Stimulated activated CD8-positive, alpha-beta memory T cell treated with anti-CD3 and anti-CD28 coated beads, Interleukin-7, amount 100 ng/mL, for 1 hour (primary cell): Measurements from ENCODE around the gene APOL1.

Source experiments
- DNase-seq, 2 donors: peaks; one replicate each; pipeline ENCODE4 v3.0.0-alpha.2; 2020; ENCODE audit warnings: low read depth in 2 of 2

The APOL1 gene

DNA sequence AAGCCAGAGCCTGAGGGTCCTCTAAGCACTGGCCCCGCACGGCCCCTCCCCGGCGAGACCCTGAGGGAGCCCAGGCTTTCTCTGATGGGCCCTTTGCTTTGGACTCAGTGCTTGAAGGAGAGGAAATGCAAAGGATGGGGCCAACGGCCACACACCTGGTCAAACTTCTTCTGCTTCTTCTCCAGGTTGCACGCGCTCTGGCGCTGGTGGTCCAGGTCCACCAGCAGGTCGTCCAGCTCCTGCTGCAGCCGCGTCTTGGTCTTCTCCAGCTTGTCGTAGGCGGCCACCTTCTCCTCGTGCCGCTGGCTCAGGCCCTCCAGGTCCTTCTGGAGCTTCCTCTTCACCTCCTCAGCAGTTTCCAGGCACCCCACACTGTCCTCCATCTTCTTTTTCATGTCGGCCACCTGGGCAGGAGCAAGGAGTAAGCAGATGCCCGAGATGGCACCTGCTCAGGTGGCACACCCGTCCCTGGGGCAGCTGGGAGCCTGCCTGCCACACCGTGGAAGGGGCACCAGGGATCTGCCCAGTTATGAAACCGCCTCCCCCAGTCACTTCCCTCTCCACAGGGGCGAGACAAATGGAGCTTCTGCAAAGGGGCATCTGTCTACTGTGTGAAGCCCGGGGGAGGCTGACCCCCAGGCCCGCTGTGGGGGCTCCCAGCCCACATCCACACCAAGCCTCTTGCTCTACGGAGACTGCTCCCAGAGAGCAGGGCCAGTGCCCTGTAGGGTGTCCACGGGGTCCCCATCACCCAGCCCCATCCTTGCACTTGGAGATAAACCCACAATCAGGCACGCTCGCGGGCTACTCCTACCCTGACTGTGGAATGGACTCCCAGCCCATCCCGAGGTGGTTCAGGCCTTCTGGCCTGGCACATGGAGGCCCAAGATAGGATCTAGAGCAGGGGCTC lies 39.2 kb downstream of the APOL1 start:
- DNase-seq = no peak

DNA sequence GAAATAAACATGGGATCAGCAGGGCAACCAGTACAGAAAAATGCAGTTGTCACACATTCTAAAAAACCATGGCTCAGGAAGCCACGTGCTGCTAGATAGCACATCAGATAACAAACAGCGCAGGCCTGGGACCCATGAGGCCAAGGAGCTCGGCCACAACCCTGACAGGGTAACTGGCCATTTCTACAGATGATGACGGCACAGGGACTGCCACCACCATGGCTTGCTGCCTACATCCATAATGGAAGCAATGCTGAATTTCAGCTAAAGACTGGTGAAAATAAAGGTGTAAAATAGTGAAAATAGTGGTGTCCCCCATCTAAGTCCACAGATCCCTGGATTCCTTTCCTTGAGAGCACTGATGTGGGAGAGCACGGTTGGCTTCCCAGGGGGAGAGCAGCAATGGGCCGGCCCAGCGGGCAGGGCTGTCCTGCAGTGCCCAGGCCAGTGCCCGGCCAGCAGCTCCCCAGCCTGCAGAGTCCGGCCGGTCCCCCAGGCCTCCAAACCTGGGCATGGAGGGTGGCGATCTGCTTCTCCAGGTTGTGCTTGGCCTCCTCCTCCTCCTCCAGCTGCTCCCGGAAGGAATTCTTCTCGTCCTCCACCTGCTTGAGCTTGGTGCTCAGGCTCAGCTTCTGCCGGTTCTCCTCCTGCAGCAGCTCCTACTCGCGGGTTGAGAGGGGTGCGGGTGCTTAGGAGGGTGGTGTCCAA lies 40.0 kb downstream of the APOL1 start:
- DNase-seq = no peak

DNA sequence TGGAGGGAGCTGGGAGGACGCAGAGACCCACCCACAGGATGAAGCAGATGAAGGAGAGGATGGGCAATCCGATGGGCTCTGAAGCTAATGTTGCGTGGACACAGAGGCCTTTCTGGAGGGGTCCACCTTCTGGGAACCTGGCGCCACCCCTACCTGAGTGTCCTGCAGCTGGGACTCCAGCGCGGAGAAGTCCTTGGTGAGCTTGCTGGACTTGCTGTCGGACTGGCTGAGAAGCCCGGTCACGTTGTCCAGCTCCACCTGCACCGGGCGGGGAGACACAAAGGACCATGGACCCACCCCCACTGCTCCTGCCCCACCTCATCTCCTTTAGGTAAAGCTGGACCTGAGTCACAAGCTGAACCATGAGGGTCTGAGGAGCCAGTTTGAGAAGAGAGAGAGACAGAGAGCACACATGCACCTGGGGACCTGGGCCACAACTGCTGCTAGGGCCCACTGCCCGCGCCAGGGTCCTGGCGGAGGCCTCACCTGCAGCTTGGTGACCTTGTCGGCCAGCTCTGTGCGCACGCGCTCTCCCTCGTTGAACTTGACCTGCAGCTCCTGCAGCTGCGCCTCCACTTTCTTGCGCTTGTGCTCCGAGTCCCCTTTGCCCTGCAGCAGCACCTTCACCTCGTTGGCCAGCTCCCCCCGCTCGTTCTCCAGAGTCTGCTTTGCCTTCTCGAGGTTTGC lies 40.8 kb downstream of the APOL1 start:
- DNase-seq = no peak

DNA sequence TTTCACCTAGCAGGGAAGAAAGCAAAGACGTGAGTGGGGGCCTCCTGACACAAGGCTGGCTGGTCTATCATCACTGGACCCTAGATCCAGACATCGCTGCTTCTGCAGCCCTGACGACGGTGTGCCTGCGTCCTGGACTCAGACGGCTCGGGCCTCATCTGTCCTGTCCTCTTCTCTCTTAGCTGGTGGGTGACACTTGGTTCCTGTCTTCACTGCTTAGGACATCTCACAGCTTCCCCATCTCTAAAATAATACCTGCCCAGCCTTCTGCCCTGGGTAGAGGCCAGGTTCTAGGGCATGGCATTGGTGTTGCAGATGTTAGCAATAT lies 41.3 kb downstream of the APOL1 start:
- no peak for DNase-seq

DNA sequence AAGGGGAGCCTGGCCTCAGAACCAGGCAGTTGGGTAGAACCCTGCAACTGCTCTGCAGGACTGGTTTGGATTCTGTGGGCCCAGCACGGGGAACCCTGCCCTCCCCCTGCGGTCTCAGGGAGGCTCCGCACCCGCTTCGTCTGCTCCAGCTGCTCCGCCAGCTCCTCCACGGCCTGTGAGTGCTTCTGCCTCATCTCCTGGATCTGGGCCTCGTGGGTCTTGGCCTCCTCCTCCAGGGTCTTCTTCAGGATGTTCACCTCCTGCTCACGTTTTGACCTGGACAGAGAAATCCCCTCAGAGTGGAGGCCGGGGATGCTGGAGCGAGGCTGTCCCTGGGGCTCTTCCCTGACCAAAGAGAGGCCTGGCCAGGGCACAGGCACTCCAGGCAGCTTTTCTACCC lies 41.9 kb downstream of the APOL1 start:
- no peak for DNase-seq

DNA sequence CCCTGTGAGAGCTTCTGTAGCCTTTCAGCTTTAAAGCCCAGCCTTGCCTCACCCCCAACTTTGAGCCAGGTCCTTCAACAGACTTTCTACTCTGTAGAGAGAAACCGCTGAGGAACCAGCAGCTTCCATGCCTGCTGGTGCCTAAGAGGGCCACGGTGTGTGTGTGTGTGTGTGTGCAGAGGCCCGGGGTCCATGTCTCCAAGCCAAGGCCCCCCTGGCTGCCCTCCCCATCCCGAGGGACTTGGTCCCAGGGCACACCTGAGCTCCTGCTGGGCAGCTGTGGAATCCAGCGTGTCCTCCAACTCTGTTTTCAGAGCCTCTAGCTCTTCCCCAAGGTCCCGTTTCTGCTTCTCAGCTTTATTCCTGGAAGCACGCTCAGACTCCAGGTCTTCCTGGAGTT lies 42.3 kb downstream of the APOL1 start:
- DNase-seq = no peak

DNA sequence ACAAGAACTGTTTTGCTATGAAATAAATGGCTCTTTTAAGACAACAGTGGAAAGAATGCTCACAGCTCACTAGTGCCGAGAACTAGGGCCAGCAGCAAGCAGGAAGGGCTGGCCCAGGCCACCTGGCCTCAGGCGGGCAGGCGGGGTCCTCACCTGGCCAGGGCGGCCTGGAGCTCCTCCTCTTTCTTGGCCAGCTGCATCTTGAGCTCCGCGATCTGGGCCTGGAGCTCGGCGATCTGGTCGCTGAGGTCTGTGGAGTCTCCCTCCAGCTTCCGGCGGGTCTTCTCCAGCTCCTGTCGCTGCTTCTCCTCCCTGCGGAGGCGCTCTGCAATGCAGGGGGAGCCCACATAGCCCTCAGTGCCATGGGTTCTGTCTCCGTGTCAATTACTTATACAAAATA lies 43.8 kb downstream of the APOL1 start:
- no peak for DNase-seq

DNA sequence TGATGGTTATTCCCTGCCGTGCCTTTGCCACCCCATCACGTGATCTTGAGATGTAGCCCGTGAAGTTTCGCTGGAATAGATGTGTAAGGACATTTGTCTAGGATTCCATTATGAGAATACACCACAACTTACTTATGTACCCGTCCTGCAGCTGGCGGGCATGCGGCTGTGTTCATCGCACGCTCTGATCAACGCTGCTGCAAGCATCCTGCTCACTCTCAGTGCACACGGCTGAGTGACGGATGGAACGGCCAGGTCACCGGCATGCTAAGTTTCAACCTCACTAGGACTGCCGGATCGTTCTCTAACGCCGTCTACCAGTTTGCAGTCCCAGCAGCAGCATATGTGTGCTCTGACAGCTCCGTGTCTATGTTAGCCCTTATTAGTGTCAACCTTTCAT lies 44.6 kb downstream of the APOL1 start:
- DNase-seq = no peak

DNA sequence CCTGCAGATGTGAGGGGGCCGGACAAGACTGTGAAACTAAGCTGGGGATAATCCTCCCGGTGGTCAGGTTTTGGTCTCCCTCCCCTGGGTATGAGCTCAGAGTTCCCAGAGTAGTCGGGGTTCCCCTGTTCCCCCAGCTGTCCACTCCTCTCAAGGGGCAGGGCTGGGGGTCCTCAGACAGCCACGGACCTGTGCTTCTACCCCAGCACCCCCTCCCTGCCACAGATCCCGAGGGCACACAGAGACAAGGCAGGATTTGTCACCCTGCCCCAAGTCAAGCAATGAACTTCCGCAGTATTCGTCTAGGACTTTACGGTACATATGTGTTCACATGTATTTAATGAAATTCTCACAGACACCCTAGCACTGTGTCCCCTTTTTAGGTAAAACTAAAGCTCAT lies 45.2 kb downstream of the APOL1 start:
- no peak for DNase-seq

DNA sequence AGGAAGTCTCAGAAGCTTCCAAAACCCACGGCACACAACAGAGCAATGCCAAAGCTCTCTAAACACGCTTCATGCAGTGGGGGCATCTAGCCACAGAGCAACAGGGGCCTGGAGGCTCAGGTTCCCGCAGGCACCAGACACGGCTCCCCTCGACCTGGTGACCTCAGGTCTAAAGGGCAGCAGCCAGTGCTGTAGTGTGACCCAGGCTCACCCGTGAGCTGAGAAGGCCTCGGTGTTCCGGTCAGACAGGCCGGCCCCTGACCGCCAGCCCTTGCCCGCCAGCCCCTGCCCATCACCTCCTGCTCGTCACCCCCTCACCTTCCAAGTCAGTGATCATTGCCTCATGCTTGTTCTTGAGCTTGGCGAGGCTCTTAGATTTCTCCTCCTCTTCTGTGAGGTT lies 45.7 kb downstream of the APOL1 start:
- DNase-seq = no peak

DNA sequence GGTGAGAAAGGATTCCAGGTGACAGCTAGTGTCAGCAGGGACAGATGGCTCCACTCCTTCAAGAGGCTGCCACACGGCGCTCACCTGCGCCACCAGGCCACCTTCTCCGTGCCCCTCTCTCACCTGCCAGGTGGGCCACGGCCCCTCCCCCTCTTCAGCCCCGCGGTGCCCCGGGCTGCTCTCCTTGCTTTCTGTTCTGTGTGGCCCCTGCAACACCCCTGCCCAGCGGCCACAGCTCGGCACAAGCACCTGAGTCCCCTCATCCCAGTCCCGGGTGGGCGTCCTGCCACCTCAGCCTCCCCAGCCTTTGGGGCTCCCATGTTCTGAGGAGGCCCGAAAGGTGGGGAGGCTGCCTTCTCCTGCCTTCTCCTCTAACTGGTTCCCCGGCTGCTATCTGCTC lies 46.4 kb downstream of the APOL1 start:
- no peak for DNase-seq

DNA sequence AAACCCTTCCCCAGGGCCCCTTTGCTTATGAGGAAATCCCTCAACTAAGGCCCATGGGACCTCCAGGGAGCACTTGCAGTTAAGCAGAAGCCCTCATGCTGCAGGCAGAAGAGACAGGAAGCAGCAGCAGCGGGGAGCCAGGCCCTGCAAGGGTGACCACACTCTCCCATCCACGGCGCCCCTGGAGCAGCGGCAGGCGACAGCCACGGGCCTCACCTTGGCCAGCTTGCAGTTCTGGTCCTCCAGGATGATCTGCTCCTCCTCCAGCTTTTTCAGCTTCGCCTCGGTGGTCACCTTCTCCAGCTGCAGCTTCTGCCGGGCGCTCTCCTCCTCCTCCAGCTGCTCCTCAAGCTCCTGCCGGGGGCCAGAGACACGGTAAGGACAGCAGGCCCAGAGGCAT lies 47.0 kb downstream of the APOL1 start:
- DNase-seq = no peak

DNA sequence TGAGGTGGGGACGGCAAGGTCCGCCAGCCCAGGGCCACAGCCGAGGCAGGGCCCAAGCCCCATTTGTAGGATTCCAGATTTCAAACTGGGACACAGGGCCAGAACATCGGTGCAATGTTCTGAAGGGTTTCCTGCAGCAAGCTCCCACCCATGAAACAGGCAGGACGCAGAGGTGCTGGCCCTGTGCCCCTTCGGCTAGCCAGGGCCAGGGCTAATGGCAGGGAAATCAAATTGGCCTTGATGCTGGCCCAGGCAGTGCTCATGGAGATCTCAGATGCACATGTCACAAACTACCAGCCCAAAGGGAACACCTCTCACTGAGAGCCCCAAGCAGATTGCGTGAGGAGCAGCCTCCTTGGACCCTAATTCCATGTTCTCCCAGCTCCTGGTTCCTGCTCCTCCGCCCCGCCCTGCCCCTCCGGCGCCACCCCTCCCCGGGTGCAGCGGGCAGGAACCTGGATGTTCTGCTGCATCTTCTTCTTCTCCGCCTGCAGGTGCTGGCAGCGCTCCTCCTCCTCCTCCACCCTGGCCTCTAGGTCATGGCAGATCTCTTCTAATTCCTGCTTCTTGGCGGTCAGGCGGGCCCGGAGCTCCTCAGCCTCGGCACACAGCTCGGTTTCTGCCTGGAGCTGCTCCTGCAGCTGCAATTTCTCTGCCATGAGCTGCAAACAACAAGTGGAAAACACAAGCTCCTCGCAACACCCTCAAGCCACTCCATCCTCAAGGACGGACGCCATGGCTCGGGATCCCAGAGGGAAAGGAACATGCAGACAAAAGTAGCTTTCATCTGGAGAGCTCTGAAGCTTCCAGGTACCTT lies 47.7 kb downstream of the APOL1 start:
- no peak for DNase-seq

DNA sequence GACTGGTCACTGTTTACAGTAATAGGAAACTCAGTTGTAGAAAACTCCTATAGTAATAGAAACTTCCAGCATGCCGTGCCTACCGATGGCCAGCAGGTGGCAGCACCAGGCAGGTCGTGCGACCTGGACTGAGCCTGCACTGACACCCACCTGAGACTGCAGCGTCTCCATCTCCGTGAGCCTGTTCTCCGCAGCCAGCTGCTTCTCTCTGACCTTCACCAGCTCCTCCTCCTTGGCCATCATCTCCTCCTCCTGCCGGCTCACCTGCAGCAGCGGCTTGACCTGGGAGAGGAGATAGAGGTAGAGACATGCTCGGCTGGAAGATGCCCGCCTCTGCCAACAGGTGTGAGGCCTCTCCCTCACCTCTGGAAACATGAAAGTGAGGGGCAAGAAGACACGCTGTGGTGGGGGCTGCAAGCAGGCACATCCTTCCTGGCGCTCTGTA lies 48.5 kb downstream of the APOL1 start:
- DNase-seq = peak; percentile 72 to 74

DNA sequence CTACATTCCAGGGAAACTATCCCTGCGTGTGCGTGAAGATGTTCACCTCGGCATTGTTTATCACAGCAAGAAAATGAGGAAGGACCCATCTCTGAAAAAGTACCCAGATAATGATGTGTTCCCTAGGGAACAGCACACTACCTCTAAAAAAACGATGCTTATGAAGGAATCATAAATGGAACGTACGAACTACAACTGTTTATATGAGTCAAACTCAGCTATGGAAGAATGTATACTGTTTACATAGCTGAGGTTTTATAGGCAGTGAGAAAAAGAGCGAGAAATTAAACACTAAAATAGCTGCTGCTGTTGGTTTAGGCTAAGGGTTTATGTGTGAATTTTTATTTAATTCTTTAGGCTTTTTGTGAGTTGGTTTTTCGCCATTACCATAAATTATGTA lies 48.9 kb downstream of the APOL1 start:
- no peak for DNase-seq

DNA sequence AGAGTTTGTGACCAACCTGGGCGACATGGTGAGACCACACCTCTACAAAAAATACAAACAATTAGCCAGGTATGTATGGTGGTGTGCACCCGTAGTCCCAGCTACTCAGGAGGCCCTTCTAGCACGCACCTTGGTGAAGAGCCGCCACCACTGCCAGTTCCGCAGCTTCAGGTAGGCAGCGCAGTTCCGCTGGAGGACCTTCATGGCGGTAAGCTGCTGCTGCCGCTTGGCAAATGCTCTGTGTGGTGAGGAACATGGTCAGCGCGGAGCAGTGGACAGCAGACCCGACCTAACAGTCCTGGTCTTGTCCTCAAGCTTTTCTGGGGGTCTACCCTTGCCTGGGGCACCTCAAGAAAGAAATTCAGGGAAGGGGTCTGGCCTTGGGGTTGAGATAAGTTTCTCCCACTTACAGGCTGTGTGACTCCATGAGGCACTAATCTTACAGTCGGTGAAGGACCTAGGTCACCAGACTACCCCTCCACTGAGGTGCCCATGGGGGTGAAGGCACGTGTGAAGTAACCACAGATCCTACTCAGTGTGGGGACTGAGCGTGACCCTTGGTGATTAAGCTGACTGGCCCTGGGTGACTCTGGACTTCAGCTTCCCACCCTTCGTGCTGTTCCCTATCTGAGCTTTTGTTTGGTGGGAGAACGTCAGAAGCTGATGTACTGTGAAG lies 49.6 kb downstream of the APOL1 start:
- no peak for DNase-seq

DNA sequence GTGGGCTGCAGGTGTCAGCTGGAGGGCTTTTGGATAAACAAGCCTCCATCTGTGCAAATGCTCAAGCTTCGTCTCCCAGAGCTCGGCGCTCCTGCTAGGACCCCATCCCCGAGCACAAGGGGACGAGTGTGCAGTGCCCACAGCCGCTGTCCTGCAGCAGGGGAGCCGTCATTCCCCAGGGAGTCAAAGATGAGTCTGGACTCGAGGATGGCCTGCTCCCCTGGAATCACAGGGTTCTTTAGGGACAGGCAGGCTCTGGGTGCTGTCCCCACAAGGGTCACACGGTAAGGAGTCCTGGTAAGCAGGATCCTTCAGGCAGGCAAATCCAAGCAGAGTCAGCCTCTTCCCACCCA lies 50.2 kb downstream of the APOL1 start:
- no peak for DNase-seq

DNA sequence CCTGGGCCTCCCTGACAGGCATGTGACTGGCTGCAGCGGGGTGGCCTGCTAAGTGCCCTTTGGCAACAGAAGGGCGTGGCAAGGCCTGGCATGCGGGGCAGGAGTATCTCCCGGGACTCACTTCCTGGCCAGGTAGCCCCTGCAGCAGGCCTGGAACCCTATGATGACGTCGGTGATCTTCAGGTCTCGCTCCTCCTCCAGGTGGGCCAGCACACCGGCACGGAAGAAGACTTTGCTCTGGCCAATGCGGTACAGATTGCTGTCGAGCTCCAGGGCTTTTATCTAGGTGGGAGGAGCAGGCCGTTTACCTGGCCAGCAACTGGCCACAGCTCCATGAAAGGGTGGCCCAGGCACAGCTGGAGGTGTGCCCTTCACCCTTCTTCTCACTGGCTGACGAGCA lies 50.9 kb downstream of the APOL1 start:
- no peak for DNase-seq

DNA sequence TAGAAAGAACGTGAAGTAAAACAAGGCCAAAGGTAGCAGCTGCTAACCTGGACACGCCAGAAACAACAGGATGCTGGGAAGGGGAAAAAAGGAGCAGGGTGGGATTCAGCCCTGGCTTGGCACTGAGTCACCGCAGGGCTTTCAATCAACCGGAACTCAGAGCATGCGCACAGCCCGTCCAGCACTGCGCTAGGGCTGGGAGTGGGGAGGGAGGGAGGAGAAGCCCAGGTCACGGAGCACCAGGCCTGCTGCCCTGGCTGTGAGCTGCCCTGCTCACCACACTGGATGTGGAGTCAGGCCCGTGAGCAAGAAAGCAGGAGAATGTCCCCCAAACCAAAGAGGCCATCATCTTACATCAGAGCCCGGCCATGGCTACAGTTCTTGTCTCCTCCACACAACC lies 51.5 kb downstream of the APOL1 start:
- no peak for DNase-seq

DNA sequence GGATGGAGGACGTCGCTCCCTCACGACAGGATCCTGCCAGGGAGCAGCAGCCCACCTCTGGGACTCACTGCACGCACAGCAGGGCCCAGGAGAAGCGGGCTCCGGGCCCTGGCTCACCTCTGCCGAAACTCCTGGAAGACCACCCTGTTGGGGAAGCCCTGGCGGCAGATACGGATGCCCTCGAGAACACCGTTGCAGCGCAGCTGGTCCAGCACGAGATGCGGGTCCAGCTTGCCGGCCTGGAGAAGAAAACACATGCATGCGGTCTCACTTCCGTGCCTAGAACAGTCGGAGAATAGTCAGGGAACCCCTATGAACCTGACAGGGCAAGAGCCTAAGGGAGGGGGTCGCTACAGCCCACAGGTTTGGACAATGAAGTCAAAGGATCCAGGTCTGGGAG lies 52.9 kb downstream of the APOL1 start:
- DNase-seq = no peak

DNA sequence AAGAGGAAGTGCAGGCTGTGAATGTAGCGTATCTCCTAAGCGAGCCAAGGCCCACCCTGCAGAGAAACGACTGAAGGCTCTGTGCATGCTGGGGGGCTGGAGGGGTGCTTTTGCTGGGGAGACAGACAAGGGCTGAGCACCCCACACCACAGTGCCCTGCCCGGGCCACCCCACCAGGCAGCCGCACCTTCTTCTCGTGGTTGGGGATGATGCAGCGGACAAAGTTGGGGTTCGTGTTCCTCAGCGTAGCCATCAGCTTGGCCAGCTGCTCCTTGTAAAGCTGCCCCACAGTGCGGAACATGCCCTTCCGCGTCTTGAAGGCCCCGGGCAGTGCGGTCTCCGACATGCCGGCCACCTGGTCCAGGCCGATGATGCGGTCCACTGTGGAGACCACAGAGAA lies 53.3 kb downstream of the APOL1 start:
- DNase-seq = no peak

DNA sequence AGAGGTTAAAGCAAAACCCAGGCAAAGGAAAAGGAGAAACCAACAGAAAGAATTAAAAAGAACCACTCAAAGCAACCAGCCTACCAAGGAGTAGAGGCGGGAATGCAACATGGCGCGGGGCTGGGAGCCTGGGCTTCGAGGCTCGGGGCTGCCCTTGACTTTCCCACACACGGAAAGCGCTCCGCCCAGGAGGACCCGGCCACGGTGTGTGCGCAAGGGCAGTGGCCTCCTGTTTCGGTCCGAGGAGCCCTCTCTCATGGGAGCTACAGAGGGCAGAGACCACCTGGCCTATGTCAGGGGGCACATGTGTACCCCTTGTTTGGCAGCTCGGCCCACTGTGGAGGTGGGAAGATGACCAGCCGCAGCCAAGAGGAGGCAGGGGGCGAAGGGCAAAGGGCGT lies 55.9 kb downstream of the APOL1 start:
- DNase-seq = no peak
